HEK293 (cell line): ENCODE results near the gene HERC4.
"Not testable (repeated sequence)": the region's sequence is repeated elsewhere in the genome, so short reads cannot be mapped to it uniquely, and the experiment has no call there.

Source experiments
- CTCF ChIA-PET: fragments of 350-600 bp; formaldehyde crosslinking; extraction: SDS; loops from one replicate; lab custom pipeline; 2021; ENCODE audit warnings: antibody characterized with exemption; lab: Yijun Ruan, JAX
- POLR2A ChIA-PET: fragments of 300-600 bp; formaldehyde crosslinking; extraction: SDS; loops from one replicate; lab custom pipeline; 2020; ENCODE audit warnings: antibody characterized with exemption, inconsistent platforms; lab: Yijun Ruan, JAX
- H3K27ac ChIP-seq: fragments of 200-500 bp; sonication (Bioruptor generic); 2 replicates; pipeline ENCODE4 v1.5.1; 2014; ENCODE audit warnings: low read depth, low read length, control low read depth, inconsistent platforms; ENCODE audit errors: extremely low read depth
- H3K36me3 ChIP-seq, 2 experiments: fragments of 200-500 bp in 1 of 2; sonication (Bioruptor generic) in 1 of 2; 1 replicate in 1 of 2; 2 replicates in 1 of 2; pipeline ENCODE4 v1.5.1; 2014 to 2017; ENCODE audit warnings: inconsistent platforms in 2 of 2, low read length in 2 of 2; ENCODE audit not compliant: control insufficient read depth in 2 of 2, insufficient read depth in 1 of 2
- H3K4me1 ChIP-seq: fragments of 200-500 bp; sonication (Bioruptor generic); 2 replicates; pipeline ENCODE4 v1.5.1; 2014; ENCODE audit warnings: mild to moderate bottlenecking, low read length, inconsistent platforms; ENCODE audit not compliant: control insufficient read depth, insufficient read depth
- H3K4me3 ChIP-seq: 2 replicates; pipeline ENCODE4 v1.5.1; 2011; ENCODE audit warnings: low read depth, mild to moderate bottlenecking, control low read depth, low read length, moderate library complexity
- H3K9me3 ChIP-seq: fragments of 200-500 bp; sonication (Bioruptor generic); 2 replicates; pipeline ENCODE4 v1.5.1; 2014; ENCODE audit warnings: low read depth, low read length, inconsistent platforms; ENCODE audit not compliant: control insufficient read depth, insufficient read depth
- AEBP2 ChIP-seq: fragments of 450-650 bp; formaldehyde crosslinking; IDR thresholded peaks from 2 replicates; pipeline ENCODE4 v1.5.1; 2016; ENCODE audit warnings: missing biosample characterization, missing genetic modification characterization, borderline replicate concordance
- GLIS1 ChIP-seq: fragments of 450-650 bp; formaldehyde crosslinking; IDR thresholded peaks from 2 replicates; pipeline ENCODE4 v1.5.1; 2016; ENCODE audit warnings: missing biosample characterization, missing genetic modification characterization
- INSM2 ChIP-seq: fragments of 450-650 bp; formaldehyde crosslinking; IDR thresholded peaks from 2 replicates; pipeline ENCODE4 v1.5.1; 2016; ENCODE audit warnings: missing biosample characterization, missing genetic modification characterization
- KLF8 ChIP-seq: fragments of 450-650 bp; formaldehyde crosslinking; IDR thresholded peaks from 2 replicates; pipeline ENCODE4 v1.5.1; 2016; ENCODE audit warnings: missing biosample characterization, missing genetic modification characterization
- ZFP69B ChIP-seq: fragments of 450-650 bp; formaldehyde crosslinking; IDR thresholded peaks from 2 replicates; pipeline ENCODE4 v1.5.1; 2016; ENCODE audit warnings: missing biosample characterization, missing genetic modification characterization
- ZNF341 ChIP-seq: fragments of 450-650 bp; formaldehyde crosslinking; IDR thresholded peaks from 2 replicates; pipeline ENCODE4; 2016; ENCODE audit warnings: low read depth, missing biosample characterization, missing genetic modification characterization
- ZNF37A ChIP-seq: fragments of 450-650 bp; IDR thresholded peaks from 2 replicates; pipeline ENCODE4 v1.5.1; 2018; ENCODE audit warnings: missing biosample characterization, missing genetic modification characterization
- ZNF433 ChIP-seq: fragments of 450-650 bp; formaldehyde crosslinking; IDR thresholded peaks from 2 replicates; pipeline ENCODE4 v1.5.1; 2016; ENCODE audit warnings: missing biosample characterization, missing genetic modification characterization, low read depth
- ZNF585B ChIP-seq: fragments of 450-650 bp; formaldehyde crosslinking; IDR thresholded peaks from 2 replicates; pipeline ENCODE4 v1.5.1; 2016; ENCODE audit warnings: missing biosample characterization, missing genetic modification characterization
- ZNF621 ChIP-seq: fragments of 450-650 bp; formaldehyde crosslinking; IDR thresholded peaks from 2 replicates; pipeline ENCODE4 v1.5.1; 2017; ENCODE audit warnings: missing biosample characterization, missing genetic modification characterization
- ZNF626 ChIP-seq: fragments of 450-650 bp; sonication (Bioruptor Pico); formaldehyde crosslinking; IDR thresholded peaks from 2 replicates; pipeline ENCODE4 v1.5.1; 2018; ENCODE audit warnings: missing biosample characterization, missing genetic modification characterization, inconsistent platforms
- ZNF654 ChIP-seq: fragments of 450-650 bp; formaldehyde crosslinking; IDR thresholded peaks from 2 replicates; pipeline ENCODE4 v1.5.1; 2016; ENCODE audit warnings: low read depth, missing biosample characterization, missing genetic modification characterization
- ZNF664 ChIP-seq: fragments of 450-650 bp; formaldehyde crosslinking; IDR thresholded peaks from 2 replicates; pipeline ENCODE4 v1.5.1; 2016; ENCODE audit warnings: missing biosample characterization, missing genetic modification characterization
- ZNF692 ChIP-seq: fragments of 450-650 bp; formaldehyde crosslinking; IDR thresholded peaks from 2 replicates; pipeline ENCODE4 v1.5.1; 2016; ENCODE audit warnings: missing biosample characterization, missing genetic modification characterization
- ZNF837 ChIP-seq: fragments of 450-650 bp; formaldehyde crosslinking; IDR thresholded peaks from 2 replicates; pipeline ENCODE4 v1.5.1; 2016; ENCODE audit warnings: missing biosample characterization, missing genetic modification characterization
- ZNF843 ChIP-seq: fragments of 450-650 bp; formaldehyde crosslinking; IDR thresholded peaks from 2 replicates; pipeline ENCODE4 v1.5.1; 2016; ENCODE audit warnings: missing biosample characterization, missing genetic modification characterization

Gene HERC4

GRCh38 chr10:68080853-68081431 lies 5.9 kb upstream of the HERC4 start:
- H3K27ac ChIP-seq = no peak overlapping the region
- ChIA-PET POLR2A (no interaction called here), CTCF (interaction anchor here (2.9 to 5.7 kb wide), 2 partner anchors 75 to 132 kb away, joined by 12 to 78 read pairs; no protein-coding TSS in a partner anchor)
- no peak overlapping the region for H3K4me3 ChIP-seq
- no peaks in the 10 kb centered on the region for H3K9me3 ChIP-seq
- no peaks in the 10 kb centered on the region for H3K4me1 ChIP-seq
- no peak for TF ChIP-seq ZNF433 (tag by site-specific recombination)
- no peak for TF ChIP-seq ZNF843 (tag by site-specific recombination)
- peak; percentile 11; the same call in 1 of the 2 replicates for TF ChIP-seq ZFP69B
- peak; percentile 53; the same call in 1 of the 2 replicates for TF ChIP-seq ZNF692 (tag by site-specific recombination)
- TF ChIP-seq ZNF585B (tag by site-specific recombination) = no peak
- no peak for TF ChIP-seq ZNF626 (tag by site-specific recombination)
- no peak for TF ChIP-seq ZNF654 (tag by site-specific recombination)
- TF ChIP-seq, all 188 proteins: peak for 2
- H3K36me3 ChIP-seq = no peaks in the 10 kb centered on the region

DNA sequence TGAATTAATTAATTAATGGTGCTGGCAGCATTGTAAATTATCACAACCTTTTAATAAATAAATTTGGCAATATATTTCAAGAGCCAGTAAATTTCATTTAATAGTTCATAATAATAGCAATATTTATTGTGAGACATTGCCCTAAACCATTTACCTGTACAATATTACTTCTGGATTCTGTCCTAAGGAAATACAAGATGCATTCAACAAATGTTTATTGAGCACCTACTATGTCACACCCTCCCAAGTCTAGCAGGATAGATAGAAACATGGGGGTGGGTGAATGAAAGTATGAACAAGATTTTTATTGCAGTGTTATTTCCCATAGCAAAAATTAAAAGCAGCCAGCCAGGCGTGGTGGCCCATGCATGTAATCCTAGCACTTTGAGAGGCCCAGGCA lies 4.4 kb upstream of the HERC4 start:
- 0 out of 2 replicates have a peak, but pooled peaks have one; percentile 62 for TF ChIP-seq ZNF664 (tag by site-specific recombination)
- TF ChIP-seq GLIS1 (tag by site-specific recombination) = no peak
- Histone ChIP-seq H3K4me1 (no peaks in the 10 kb centered on the region), H3K9me3 (no peaks in the 10 kb centered on the region), H3K36me3 (no peaks in the 10 kb centered on the region), H3K4me3 (no peak overlapping the region), H3K27ac (no peak overlapping the region)
- POLR2A ChIA-PET = no interaction called here
- CTCF ChIA-PET = no interaction called here

GRCh38 chr10:68077026-68077425 lies 1.9 kb upstream of the HERC4 start:
- no peak overlapping the region for H3K27ac ChIP-seq
- TF ChIP-seq ZNF341 (tag by site-specific recombination) (no peak), AEBP2 (no peak), KLF8 (no peak), ZNF837 (tag by site-specific recombination) (no peak), GLIS1 (tag by site-specific recombination) (no peak), INSM2 (tag by site-specific recombination) (no peak), ZNF621 (tag by site-specific recombination) (no peak), ZNF37A (no peak)
- TF ChIP-seq, all 188 proteins: peak for 0
- Histone ChIP-seq H3K9me3 (no peaks in the 10 kb centered on the region), H3K4me1 (0 out of 2 replicates have a peak, but pooled peaks cover 2% of the 10 kb centered on the region), H3K36me3 (no peaks in the 10 kb centered on the region), H3K4me3 (no peak overlapping the region)
- POLR2A ChIA-PET = no interaction called here
- CTCF ChIA-PET = interaction anchor here (0.7 to 1.4 kb wide), 2 partner anchors 11 to 879 kb away, joined by 4 read pairs; partner anchors contain the start of gene DDX21

DNA sequence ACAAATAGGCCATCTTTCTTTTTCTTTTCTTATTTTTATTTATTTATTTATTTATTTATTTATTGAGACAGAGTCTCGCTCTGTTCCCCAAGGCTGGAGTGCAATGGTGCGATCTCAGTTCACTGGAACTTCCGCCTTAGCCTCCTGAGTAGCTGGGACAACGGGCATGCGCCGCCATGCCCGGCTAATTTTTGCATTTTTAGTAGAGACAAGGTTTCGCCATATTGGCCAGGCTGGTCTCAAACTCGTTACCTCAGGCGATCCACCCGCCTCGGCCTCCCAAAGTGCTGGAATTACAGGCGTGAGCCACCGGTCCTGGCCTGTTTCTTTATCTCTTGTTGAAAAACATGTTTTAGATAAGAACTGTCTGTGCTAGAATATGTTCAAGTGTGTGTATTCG lies 998 bp upstream of the HERC4 start:
- CTCF ChIA-PET = interaction anchor here (0.6 to 0.9 kb wide), 3 partner anchors 136 to 817 kb away, joined by 3 to 4 read pairs (median 3); no protein-coding TSS in a partner anchor
- H3K36me3 ChIP-seq, H3K4me1 ChIP-seq, H3K4me3 ChIP-seq, H3K27ac ChIP-seq, H3K9me3 ChIP-seq: not testable (repeated sequence)
- POLR2A ChIA-PET = interaction anchor here (1.0 kb wide), 1 partner anchor 256 kb away, joined by 3 read pairs; the partner anchor contains the start of gene HNRNPH3
